Fibroblast of peridontal ligament (primary cell): Measurements from ENCODE around the gene SYTL3.
"Not testable (repeated sequence)": the region's sequence is repeated elsewhere in the genome, so short reads cannot be mapped to it uniquely, and the experiment has no call there.

Experiments
- DNase-seq: peaks from one replicate; pipeline ENCODE4 v3.0.0-alpha.2; 2010; ENCODE audit errors: extremely low read depth

SYTL3 gene

GRCh38 chr6:158662607-158662953 is 12.7 kb downstream of the SYTL3 start:
- DNase-seq = no peak

DNA sequence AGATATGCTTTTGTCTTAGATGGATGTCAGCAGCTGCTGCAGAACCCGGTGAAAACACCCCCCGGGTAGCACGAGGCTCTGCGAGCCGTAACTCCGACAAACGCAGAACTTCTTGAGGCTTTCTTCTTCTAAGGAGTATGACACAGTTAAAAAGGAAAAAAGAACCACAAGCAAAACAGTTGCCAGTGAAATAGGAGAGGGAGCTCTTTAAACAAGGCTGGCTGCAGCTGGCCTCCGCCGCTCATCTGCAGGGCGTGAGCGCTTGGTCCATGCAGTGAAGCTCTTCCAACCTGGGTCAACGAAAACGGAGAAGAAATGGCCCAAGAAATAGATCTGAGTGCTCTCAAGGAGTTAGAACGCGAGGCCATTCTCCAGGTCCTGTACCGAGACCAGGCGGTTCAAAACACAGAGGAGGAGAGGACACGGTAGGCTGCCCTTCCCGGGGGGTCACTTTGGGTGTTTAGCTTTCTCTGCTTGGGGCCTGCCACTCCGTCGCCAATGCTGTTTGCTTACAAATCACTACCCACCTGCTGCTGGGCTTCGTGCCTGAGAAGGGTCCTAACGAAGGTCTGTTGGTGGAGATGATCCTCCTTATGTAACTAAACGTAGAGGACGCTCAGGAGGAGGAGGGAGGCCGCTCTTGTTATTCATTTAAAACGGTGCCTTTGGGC is 13.2 kb downstream of the SYTL3 start:
- peak; percentile 63 for DNase-seq

DNA sequence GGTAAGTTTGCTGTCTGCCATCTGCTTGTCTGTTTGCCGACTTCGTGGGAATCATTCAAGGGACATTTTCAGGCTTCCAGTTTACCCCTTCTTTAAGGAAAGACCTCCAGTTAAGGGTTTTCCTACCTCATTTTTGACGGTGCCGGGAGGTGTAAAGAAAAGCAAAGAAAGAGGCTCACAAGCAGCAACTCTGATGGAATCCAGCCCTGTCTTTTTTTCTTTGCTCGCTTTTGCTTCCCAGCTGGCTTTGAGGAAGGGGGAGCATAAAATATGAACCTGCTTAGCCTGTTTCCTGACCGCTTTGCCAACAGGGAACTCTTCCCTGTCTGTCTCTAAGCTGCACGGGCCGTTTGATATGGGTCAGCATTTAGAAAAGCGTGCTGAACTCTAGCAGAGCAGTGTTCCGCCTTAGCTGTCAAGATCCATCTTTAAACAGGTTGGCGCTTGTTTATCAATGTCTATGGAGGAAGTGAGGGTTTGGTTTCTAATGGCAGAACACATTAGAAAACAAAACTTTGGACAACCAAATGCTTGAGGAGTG is 13.8 kb downstream of the SYTL3 start:
- no peak for DNase-seq

DNA sequence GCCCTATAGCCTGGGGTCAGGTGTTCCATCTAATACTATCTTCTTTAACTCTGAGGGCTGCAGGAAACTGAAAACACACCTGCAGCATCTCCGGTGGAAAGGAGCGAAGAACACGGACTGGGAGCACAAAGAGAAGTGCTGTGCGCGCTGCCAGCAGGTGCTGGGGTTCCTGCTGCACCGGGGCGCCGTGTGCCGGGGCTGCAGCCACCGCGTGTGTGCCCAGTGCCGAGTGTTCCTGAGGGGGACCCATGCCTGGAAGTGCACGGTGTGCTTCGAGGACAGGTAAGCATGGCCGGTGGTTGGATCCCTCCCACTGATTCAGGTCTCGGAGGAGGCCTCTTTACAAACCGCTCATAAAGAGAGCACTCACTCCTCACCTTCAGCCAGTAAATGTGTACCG is 15.5 kb downstream of the SYTL3 start:
- no peak for DNase-seq

- peak; percentile 88 for DNase-seq
These were observed 16.9 kb downstream of the SYTL3 start for GRCh38 chr6:158666628-158667359.

GRCh38 chr6:158667360-158667981 is 17.6 kb downstream of the SYTL3 start:
- DNase-seq = no peak

GRCh38 chr6:158668707-158669103 is 18.9 kb downstream of the SYTL3 start:
- DNase-seq = no peak

- no peak for DNase-seq
These were observed 19.5 kb downstream of the SYTL3 start for GRCh38 chr6:158669145-158670035.

DNA sequence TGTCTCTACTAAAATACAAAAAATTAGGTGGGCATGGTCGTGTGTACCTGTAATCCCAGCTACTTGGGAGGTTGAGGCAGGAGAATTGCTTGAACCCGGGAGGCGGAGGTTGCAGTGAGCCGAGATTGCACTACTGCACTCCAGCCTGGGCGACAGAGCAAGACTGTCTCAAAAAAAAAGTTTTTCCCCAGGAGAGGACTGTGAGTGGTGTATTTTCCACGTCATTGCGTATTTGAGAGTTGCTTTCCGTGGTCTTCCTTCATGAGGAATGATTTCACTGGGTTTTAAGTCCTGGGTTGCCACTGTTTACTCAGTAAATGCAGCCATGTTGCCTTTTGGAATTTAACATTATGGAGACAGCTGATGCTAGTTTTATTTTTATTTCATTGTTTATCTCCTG is 22.3 kb downstream of the SYTL3 start:
- not testable (repeated sequence) for DNase-seq

DNA sequence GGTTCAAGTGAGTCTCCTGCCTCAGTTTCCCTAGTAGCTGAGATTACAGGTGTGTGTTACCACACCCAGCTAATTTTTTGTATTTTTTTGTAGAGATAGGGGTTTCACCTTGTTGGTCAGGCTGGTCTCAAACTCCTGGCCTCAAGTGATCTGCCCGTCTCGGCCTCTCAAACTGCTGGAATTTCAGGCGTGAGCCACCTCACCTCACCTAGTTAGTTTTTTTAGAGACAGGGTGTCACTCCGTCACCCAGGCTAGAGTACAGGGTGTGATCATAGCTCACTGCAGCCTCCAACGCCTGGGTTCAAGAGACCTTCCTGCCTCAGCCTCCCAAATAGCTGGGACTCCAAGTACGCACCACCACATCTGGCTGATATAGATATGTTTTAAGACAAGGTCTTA is 22.9 kb downstream of the SYTL3 start:
- no peak for DNase-seq

DNA sequence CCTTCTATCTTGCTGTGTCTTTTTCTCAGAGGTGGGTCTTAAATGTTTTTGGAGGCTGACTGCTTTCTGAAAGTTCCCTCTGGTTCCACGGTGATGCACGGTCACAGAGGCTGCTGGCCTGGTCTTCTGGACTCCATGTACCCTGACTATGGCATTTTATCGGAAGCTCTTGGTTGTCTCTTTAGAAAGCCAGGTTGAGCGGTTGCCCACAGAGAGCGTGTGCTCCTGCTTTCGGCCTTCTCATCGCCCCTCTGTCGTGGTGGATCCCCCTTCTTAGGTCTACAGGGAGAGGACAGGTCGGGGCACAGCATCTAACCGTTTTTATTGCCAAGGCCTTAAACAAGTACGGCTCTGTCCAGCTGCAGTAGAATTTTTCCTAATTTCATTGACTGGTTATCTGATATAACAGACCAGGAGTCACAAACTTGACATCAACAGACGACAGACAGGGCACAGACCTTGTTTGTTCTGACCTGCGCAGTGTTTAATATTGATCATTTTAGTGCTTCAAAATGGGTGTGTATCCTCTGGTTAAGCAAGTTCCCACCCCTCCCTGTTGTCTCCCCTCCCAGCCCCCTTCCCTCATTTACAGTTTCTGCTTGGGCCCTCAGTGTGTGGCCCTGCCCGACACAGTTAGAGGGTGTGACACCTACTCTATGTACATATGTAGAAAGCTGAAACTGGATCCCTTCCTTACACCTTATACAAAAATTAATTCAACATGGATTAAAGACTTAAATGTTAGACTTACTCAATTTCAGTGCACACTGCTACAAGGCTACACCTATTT is 24.7 kb downstream of the SYTL3 start:
- no peak for DNase-seq

DNA sequence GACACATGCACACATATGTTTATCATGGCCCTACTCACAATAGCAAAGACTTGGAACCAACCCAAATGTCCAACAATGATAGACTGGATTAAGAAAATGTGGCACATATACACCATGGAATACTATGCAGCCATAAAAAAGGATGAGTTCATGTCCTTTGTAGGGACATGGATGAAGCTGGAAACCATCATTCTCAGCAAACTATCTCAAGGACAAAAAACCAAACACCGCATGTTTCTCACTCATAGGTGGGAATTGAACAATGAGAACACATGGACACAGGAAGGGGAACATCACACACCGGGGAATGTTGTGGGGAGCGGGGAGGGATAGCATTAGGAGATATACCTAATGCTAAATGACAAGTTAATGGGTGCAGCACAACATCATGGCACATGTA is 27.2 kb downstream of the SYTL3 start:
- DNase-seq = not testable (repeated sequence)

DNA sequence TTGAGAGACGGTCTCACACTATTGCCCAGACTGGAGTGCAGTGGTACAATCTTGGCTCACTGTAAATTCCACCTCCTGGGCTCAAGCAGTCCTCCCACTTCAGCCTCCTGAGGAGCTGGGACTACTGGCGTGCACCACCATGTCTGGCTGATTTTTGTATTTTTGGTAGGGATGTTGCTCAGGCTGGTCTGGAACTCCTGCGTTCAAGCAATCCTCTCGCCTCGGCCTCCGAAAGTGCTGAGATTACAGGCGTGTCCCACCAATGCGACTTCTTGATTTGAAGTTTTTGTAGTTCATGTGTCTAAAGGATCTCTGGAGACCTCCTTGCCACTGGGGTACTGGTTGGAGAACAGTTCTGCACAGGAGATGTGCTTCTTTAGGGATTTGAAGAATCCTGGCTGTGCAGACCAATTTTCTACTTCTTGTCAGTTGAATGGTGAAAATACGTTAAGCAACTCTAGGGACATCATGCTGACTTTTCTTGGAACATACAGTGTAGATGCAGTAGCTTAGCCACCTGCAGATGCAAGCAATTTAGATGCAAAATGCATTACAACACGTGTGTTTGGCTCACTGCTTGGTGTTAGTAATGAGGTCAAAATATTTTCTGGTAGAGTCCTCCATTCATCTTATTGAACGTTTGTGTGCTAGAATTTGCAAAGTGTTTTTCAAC is 28.2 kb downstream of the SYTL3 start:
- no peak for DNase-seq

DNA sequence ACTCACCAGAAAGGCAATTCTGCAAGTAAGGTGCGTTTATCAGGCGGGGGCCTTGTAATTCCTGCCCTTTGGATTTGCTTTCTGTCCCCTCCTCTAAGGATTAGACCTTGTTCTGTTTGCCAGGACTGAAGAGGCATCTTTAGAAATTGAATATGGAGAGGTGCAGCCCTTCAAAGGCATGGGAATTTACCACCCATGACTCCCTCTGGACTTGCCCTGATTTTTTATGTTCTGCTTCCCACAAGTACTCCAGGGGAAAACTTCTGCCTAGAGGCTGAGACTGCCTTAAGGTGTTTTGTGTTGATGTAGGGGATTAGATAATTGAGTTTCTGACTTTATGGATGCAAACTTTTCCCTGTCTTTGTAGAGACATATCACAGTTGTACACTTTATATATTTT is 30.2 kb downstream of the SYTL3 start:
- no peak for DNase-seq

DNA sequence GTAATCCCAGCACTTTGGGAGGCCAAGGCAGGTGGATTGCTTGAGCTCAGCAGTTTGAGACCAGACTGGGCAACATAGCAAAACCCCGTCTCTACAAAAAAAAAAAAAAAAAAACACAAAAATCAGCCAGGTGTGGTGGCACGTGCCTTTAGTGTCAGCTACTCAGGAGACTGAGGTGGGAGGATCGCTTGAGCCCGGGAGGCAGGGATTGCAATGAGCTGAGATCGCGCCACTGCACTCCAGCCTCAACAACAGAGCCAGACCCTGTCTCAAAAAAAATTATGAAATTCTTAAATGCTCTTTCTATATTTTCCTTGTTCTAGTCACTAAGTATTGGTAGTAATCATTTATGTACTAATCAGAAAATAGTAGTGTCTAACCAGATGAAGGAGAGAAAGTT is 30.6 kb downstream of the SYTL3 start:
- DNase-seq = no peak

GRCh38 chr6:158684311-158684710 is 34.5 kb downstream of the SYTL3 start:
- no peak for DNase-seq

DNA sequence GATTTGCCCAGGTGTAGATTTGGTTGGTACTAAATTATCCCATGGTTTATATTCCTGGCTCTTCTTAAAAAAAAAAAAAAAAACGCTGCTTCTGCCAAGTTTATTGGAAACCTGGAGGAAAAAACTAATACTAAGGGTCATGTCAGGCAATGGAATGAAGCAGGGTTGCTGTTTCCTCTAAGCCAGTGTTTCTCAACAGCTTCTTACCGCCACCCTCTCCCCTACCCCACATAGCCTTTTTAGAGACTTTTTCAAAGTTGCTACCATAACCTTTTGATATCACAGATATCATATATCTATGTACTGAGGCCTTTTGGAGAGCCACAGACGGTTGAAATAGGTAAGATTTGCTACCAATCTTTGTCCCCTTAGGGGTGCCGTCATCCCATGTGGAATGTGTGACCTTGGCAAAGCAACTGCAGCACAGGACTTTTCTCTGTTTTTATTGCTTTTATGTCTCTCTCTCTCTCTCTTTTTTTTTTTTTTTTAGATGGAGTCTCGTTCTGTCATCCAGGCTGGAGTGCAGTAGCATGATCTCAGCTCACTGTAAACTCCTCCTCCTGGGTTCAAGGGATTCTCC is 35.0 kb downstream of the SYTL3 start:
- no peak for DNase-seq

- no peak for DNase-seq
These were observed 36.5 kb downstream of the SYTL3 start for GRCh38 chr6:158686311-158686710.

- DNase-seq = no peak
These were observed 37.0 kb downstream of the SYTL3 start for GRCh38 chr6:158686791-158687381.

GRCh38 chr6:158687506-158687905 is 37.7 kb downstream of the SYTL3 start:
- no peak for DNase-seq
